SU-DHL-6 (cell line): ENCODE measurements around the gene CCDC17.

Experiments used
- H2AFZ ChIP-seq: fragments of 200-600 bp; sonication (generic); 2 replicates; pipeline ENCODE4 v1.6.1; 2014; ENCODE audit warnings: low read depth, mild to moderate bottlenecking, moderate library complexity, mixed read lengths, antibody characterized with exemption, low read length; ENCODE audit not compliant: severe bottlenecking
- H3F3A ChIP-seq: fragments of 200-600 bp; shearing (Covaris generic); 2 replicates; pipeline ENCODE4 v1.6.0; 2016; ENCODE audit warnings: antibody characterized with exemption, mild to moderate bottlenecking; ENCODE audit not compliant: insufficient read depth
- H3K27ac ChIP-seq: fragments of 200-600 bp; sonication (generic); 2 replicates; pipeline ENCODE4 v1.5.1; 2016; ENCODE audit warnings: low read depth, mild to moderate bottlenecking, low read length, moderate library complexity, mixed read lengths
- H3K27me3 ChIP-seq: fragments of 200-600 bp; sonication (generic), shearing (Covaris generic); 2 replicates; pipeline ENCODE4 v1.6.0; 2014; ENCODE audit warnings: mild to moderate bottlenecking, low read length
- H3K36me3 ChIP-seq: fragments of 200-600 bp; sonication (generic); 2 replicates; pipeline ENCODE4 v1.6.1; 2014; ENCODE audit warnings: mild to moderate bottlenecking, low read length, mixed read lengths
- H3K4me2 ChIP-seq: fragments of 300-600, 200-600 bp; shearing (Covaris generic), sonication (generic); 2 replicates; pipeline ENCODE4 v1.6.0; 2014; ENCODE audit warnings: low read length, low read depth, mild to moderate bottlenecking; ENCODE audit not compliant: poor library complexity, severe bottlenecking
- H3K4me3 ChIP-seq: fragments of 200-600 bp; sonication (generic); 2 replicates; pipeline ENCODE4 v1.5.1; 2014; ENCODE audit warnings: antibody characterized with exemption, low read length, mild to moderate bottlenecking, mixed read lengths; ENCODE audit not compliant: insufficient read depth, poor library complexity, severe bottlenecking
- H3K79me2 ChIP-seq: fragments of 200-600 bp; sonication (generic); 2 replicates; pipeline ENCODE4 v1.6.1; 2014; ENCODE audit warnings: mild to moderate bottlenecking, low read length, moderate library complexity; ENCODE audit not compliant: insufficient read depth
- H3K9ac ChIP-seq: fragments of 200-600 bp; sonication (generic); 2 replicates; pipeline ENCODE4 v1.7.0; 2014; ENCODE audit warnings: mild to moderate bottlenecking, low read length
- H3K9me2 ChIP-seq: fragments of 200-600 bp; sonication (generic); replicated peaks from 2 replicates; pipeline ENCODE4 v1.6.1; 2014; ENCODE audit warnings: low read length; ENCODE audit not compliant: insufficient read depth
- H3K9me3 ChIP-seq: fragments of 200-600 bp; sonication (generic); 2 replicates; pipeline ENCODE4 v1.6.1; 2014; ENCODE audit warnings: low read length, mixed read lengths; ENCODE audit not compliant: insufficient read depth
- H4K20me1 ChIP-seq: fragments of 200-600 bp; sonication (generic); 2 replicates; pipeline ENCODE4 v1.6.1; 2014; ENCODE audit warnings: low read depth, mild to moderate bottlenecking, antibody characterized with exemption, low read length, moderate library complexity, mixed read lengths
- EZH2phosphoT487 ChIP-seq: fragments of 200-600 bp; sonication (generic), shearing (Covaris generic); conservative IDR thresholded peaks from 2 replicates; pipeline ENCODE4 v1.6.1; 2018; ENCODE audit warnings: mild to moderate bottlenecking, antibody characterized with exemption, low read length, moderate library complexity, mixed read lengths
- TF ChIP-seq, protein P1 (sequence below): fragments of 200-600 bp; sonication (generic); IDR thresholded peaks from one replicate; pipeline ENCODE4 v1.5.1; 2017; ENCODE audit warnings: antibody characterized with exemption, mild to moderate bottlenecking, low read length, moderate library complexity; ENCODE audit not compliant: insufficient read depth, poor library complexity, severe bottlenecking

Gene CCDC17

DNA sequence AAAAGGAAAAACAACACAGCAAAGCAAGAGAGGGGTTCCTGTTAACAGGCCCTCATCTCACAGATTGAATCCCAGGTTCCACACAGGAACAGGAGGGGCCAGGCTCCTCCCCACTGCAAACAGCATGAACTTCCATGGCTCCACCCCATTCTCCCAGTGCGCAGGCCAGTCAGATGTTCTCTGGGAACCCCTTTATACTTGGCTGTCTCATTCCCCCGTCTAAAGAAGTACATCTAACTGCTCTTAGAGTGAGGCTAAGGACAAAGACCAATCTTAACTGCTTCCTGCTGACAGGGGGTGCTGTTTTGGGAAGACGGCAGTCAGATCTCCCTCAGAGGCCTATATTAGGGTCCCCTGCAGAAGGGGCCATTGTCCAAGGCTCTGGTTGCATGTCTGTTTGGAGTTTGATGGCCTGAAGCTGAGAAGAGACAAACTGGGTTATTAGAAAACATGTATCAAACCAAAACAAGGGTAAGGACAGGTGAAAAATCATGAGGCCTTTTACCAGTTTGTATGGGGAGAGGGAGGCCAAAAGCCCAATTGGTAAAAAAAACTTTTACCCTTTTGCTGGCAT, 50.5 kb downstream of the CCDC17 start:
- Histone ChIP-seq H3K9me2 (no peaks in the 10 kb centered on the region), H3K36me3 (peaks cover 6% of the 10 kb centered on the region; the same call in 1 of the 2 replicates), H3K79me2 (no peaks in the 10 kb centered on the region), H2AFZ (no peak overlapping the region), H4K20me1 (no peaks in the 10 kb centered on the region), H3F3A (peaks cover 4% of the 10 kb centered on the region), H3K27me3 (no peaks in the 10 kb centered on the region), H3K27ac (no peak overlapping the region), H3K9ac (no peak overlapping the region), H3K9me3 (no peaks in the 10 kb centered on the region), H3K4me3 (no peak overlapping the region), H3K4me2 (no peak overlapping the region)
- TF ChIP-seq EZH2phosphoT487 = no peak
- TF ChIP-seq, protein P1, sequence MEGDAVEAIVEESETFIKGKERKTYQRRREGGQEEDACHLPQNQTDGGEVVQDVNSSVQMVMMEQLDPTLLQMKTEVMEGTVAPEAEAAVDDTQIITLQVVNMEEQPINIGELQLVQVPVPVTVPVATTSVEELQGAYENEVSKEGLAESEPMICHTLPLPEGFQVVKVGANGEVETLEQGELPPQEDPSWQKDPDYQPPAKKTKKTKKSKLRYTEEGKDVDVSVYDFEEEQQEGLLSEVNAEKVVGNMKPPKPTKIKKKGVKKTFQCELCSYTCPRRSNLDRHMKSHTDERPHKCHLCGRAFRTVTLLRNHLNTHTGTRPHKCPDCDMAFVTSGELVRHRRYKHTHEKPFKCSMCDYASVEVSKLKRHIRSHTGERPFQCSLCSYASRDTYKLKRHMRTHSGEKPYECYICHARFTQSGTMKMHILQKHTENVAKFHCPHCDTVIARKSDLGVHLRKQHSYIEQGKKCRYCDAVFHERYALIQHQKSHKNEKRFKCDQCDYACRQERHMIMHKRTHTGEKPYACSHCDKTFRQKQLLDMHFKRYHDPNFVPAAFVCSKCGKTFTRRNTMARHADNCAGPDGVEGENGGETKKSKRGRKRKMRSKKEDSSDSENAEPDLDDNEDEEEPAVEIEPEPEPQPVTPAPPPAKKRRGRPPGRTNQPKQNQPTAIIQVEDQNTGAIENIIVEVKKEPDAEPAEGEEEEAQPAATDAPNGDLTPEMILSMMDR = no peak

- H3K4me3 ChIP-seq = no peak overlapping the region
- H3K9ac ChIP-seq = no peak overlapping the region
- H3K9me3 ChIP-seq = no peaks in the 10 kb centered on the region
- H3K4me2 ChIP-seq = no peak overlapping the region
- H3F3A ChIP-seq = peaks cover 4% of the 10 kb centered on the region; the same call in 1 of the 2 replicates
- H3K36me3 ChIP-seq = peaks cover 6% of the 10 kb centered on the region; the same call in 1 of the 2 replicates
- H4K20me1 ChIP-seq = no peaks in the 10 kb centered on the region
- H3K27ac ChIP-seq = no peak overlapping the region
- TF ChIP-seq, protein P1 = no peak
- no peak for TF ChIP-seq EZH2phosphoT487
- H2AFZ ChIP-seq = no peak overlapping the region
- H3K9me2 ChIP-seq = no peaks in the 10 kb centered on the region
- H3K79me2 ChIP-seq = no peaks in the 10 kb centered on the region
- no peaks in the 10 kb centered on the region for H3K27me3 ChIP-seq
Observed at GRCh38 chr1:45570631-45571030, 53.2 kb downstream of the CCDC17 start.
